DOHH2 (cell line): Measurements from ENCODE around the gene PHF11.

Source experiments
- EZH2phosphoT487 ChIP-seq: fragments of 200-600 bp; sonication (generic); IDR thresholded peaks from 2 replicates; pipeline ENCODE4 v1.6.1; 2017; ENCODE audit warnings: borderline replicate concordance, mild to moderate bottlenecking, antibody characterized with exemption, low read length, moderate library complexity, mixed read lengths
- TF ChIP-seq, protein P1 (sequence below): fragments of 200-600 bp; sonication (generic); IDR thresholded peaks from one replicate; pipeline ENCODE4 v1.5.1; 2014; ENCODE audit warnings: antibody characterized with exemption, mild to moderate bottlenecking, low read depth, low read length; ENCODE audit not compliant: poor library complexity, severe bottlenecking

DNA sequence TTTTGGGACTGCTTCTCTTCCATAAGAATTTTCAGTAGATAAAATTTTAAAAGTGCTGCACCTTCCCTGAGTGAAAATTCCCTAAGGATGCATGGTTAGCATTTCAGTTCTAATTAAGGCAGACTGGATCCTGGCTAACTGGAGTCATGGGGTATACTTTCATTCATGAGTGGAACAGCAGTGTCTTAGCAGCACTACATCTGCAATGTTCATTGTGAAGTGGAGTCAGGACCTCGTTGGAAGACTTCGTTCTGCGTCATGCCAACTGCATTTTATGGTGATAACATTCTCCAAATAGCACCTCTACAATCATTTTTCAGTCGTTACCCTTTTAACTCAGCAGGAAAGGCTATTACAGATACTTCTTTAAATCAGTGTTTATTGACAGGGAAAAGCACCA is 25.5 kb downstream of the PHF11 start:
- TF ChIP-seq, protein P1, sequence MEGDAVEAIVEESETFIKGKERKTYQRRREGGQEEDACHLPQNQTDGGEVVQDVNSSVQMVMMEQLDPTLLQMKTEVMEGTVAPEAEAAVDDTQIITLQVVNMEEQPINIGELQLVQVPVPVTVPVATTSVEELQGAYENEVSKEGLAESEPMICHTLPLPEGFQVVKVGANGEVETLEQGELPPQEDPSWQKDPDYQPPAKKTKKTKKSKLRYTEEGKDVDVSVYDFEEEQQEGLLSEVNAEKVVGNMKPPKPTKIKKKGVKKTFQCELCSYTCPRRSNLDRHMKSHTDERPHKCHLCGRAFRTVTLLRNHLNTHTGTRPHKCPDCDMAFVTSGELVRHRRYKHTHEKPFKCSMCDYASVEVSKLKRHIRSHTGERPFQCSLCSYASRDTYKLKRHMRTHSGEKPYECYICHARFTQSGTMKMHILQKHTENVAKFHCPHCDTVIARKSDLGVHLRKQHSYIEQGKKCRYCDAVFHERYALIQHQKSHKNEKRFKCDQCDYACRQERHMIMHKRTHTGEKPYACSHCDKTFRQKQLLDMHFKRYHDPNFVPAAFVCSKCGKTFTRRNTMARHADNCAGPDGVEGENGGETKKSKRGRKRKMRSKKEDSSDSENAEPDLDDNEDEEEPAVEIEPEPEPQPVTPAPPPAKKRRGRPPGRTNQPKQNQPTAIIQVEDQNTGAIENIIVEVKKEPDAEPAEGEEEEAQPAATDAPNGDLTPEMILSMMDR, result no peak
- no peak for TF ChIP-seq EZH2phosphoT487
